ENCODE data around the gene DMRTA2. TPM values are rescaled to one million over a fixed set of nuclear protein-coding genes. Genes with fewer than 3 reads are reported as not detected.

Gene DMRTA2
- total RNA-seq, 2 experiments from 2014 or later = not detected

GRCh38 chr1:50420689-50421365 lies 2.4 kb downstream of the DMRTA2 start:
- H3K27me3 Mint-ChIP-seq = peaks cover 83% of the 10 kb centered on the region
- peak overlapping the region; percentile 60 for H3K4me3 Mint-ChIP-seq
- H3K27ac Mint-ChIP-seq = peak overlapping the region; percentile 82
- H3K9me3 Mint-ChIP-seq = no peaks in the 10 kb centered on the region
- H3K36me3 Mint-ChIP-seq (ENCODE audit: low read depth) = peaks cover 12% of the 10 kb centered on the region
- no peak for DNase-seq
- POLR2A ChIA-PET = no interaction called here
- H3K4me1 Mint-ChIP-seq = peaks cover 43% of the 10 kb centered on the region
- CTCF ChIA-PET = no interaction called here

GRCh38 chr1:50419907-50420677 lies 3.2 kb downstream of the DMRTA2 start:
- DNase-seq = no peak
- H3K36me3 Mint-ChIP-seq (ENCODE audit: low read depth) = peaks cover 12% of the 10 kb centered on the region
- POLR2A ChIA-PET = no interaction called here
- peaks cover 81% of the 10 kb centered on the region for H3K27me3 Mint-ChIP-seq
- H3K4me3 Mint-ChIP-seq = peak overlapping the region; percentile 60
- CTCF ChIA-PET = no interaction called here
- H3K27ac Mint-ChIP-seq = peak overlapping the region; percentile 82
- no peaks in the 10 kb centered on the region for H3K9me3 Mint-ChIP-seq
- peaks cover 43% of the 10 kb centered on the region for H3K4me1 Mint-ChIP-seq

GRCh38 chr1:50419192-50419906 lies 3.9 kb downstream of the DMRTA2 start:
- CTCF ChIA-PET = no interaction called here

GRCh38 chr1:50418600-50419109 lies 4.6 kb downstream of the DMRTA2 start:
- DNase-seq = no peak
- CTCF ChIA-PET = no interaction called here
- Mint-ChIP-seq H3K36me3 (ENCODE audit: low read depth) (peaks cover 5% of the 10 kb centered on the region), H3K27ac (peak overlapping the region; percentile 78), H3K4me1 (peaks cover 31% of the 10 kb centered on the region), H3K27me3 (peaks cover 79% of the 10 kb centered on the region), H3K4me3 (no peak overlapping the region), H3K9me3 (no peaks in the 10 kb centered on the region)
- POLR2A ChIA-PET = no interaction called here

More at GRCh38 chr1:50419192-50419906, 3.9 kb downstream of the DMRTA2 start:
- peak overlapping the region; percentile 82 for H3K27ac Mint-ChIP-seq
- peaks cover 81% of the 10 kb centered on the region for H3K27me3 Mint-ChIP-seq
- peaks cover 37% of the 10 kb centered on the region for H3K4me1 Mint-ChIP-seq
- POLR2A ChIA-PET = no interaction called here
- peak overlapping the region; percentile 60 for H3K4me3 Mint-ChIP-seq
- H3K9me3 Mint-ChIP-seq = no peaks in the 10 kb centered on the region
- no peak for DNase-seq
- peaks cover 7% of the 10 kb centered on the region for H3K36me3 Mint-ChIP-seq (ENCODE audit: low read depth)

- Mint-ChIP-seq H3K36me3 (ENCODE audit: low read depth) (peaks cover 5% of the 10 kb centered on the region), H3K4me3 (peak overlapping the region; percentile 30), H3K4me1 (peaks cover 26% of the 10 kb centered on the region), H3K27me3 (peaks cover 79% of the 10 kb centered on the region), H3K27ac (peak overlapping the region; percentile 36), H3K9me3 (no peaks in the 10 kb centered on the region)
- POLR2A ChIA-PET = no interaction called here
- no peak for DNase-seq
- CTCF ChIA-PET = no interaction called here
These were observed 5.2 kb downstream of the DMRTA2 start for GRCh38 chr1:50417946-50418599.

- no peaks in the 10 kb centered on the region for H3K9me3 Mint-ChIP-seq
- H3K27ac Mint-ChIP-seq = no peak overlapping the region
- peaks cover 5% of the 10 kb centered on the region for H3K36me3 Mint-ChIP-seq (ENCODE audit: low read depth)
- POLR2A ChIA-PET = no interaction called here
- H3K4me3 Mint-ChIP-seq = peak overlapping the region; percentile 30
- peaks cover 79% of the 10 kb centered on the region for H3K27me3 Mint-ChIP-seq
- H3K4me1 Mint-ChIP-seq = peaks cover 22% of the 10 kb centered on the region
- DNase-seq = no peak
- CTCF ChIA-PET = no interaction called here
These were observed 5.7 kb downstream of the DMRTA2 start for GRCh38 chr1:50417507-50417906.

GRCh38 chr1:50416553-50417453 lies 6.4 kb downstream of the DMRTA2 start:
- H3K27me3 Mint-ChIP-seq = peaks cover 75% of the 10 kb centered on the region
- H3K4me3 Mint-ChIP-seq = peak overlapping the region; percentile 19
- H3K36me3 Mint-ChIP-seq (ENCODE audit: low read depth) = peaks cover 5% of the 10 kb centered on the region
- CTCF ChIA-PET = no interaction called here
- H3K9me3 Mint-ChIP-seq = no peaks in the 10 kb centered on the region
- no peak for DNase-seq
- POLR2A ChIA-PET = no interaction called here
- peak overlapping the region; percentile 51 for H3K27ac Mint-ChIP-seq
- peaks cover 19% of the 10 kb centered on the region for H3K4me1 Mint-ChIP-seq

- CTCF ChIA-PET = no interaction called here
These were observed 7.1 kb downstream of the DMRTA2 start for GRCh38 chr1:50416150-50416527.

GRCh38 chr1:50415235-50416149 lies 7.8 kb downstream of the DMRTA2 start:
- Mint-ChIP-seq H3K36me3 (ENCODE audit: low read depth) (peaks cover 5% of the 10 kb centered on the region), H3K27me3 (peaks cover 73% of the 10 kb centered on the region), H3K4me3 (no peak overlapping the region), H3K27ac (no peak overlapping the region), H3K4me1 (peaks cover 13% of the 10 kb centered on the region), H3K9me3 (no peaks in the 10 kb centered on the region)
- no peak for DNase-seq
- POLR2A ChIA-PET = no interaction called here
- CTCF ChIA-PET = interaction anchor here (1.0 kb wide), 1 partner anchor 12 kb away, joined by 3 read pairs; no protein-coding TSS in a partner anchor

More at GRCh38 chr1:50416150-50416527, 7.1 kb downstream of the DMRTA2 start:
- H3K27ac Mint-ChIP-seq = no peak overlapping the region
- POLR2A ChIA-PET = no interaction called here
- no peak for DNase-seq
- H3K27me3 Mint-ChIP-seq = peaks cover 71% of the 10 kb centered on the region
- peaks cover 14% of the 10 kb centered on the region for H3K4me1 Mint-ChIP-seq
- H3K36me3 Mint-ChIP-seq (ENCODE audit: low read depth) = peaks cover 5% of the 10 kb centered on the region
- no peaks in the 10 kb centered on the region for H3K9me3 Mint-ChIP-seq
- H3K4me3 Mint-ChIP-seq = peak overlapping the region; percentile 19

- no peak overlapping the region for H3K27ac Mint-ChIP-seq
- peaks cover 3% of the 10 kb centered on the region for H3K36me3 Mint-ChIP-seq (ENCODE audit: low read depth)
- no peaks in the 10 kb centered on the region for H3K9me3 Mint-ChIP-seq
- peaks cover 69% of the 10 kb centered on the region for H3K27me3 Mint-ChIP-seq
- ChIA-PET CTCF (interaction anchor here (1.0 kb wide), 1 partner anchor 13 kb away, joined by 3 read pairs; no protein-coding TSS in a partner anchor), POLR2A (no interaction called here)
- DNase-seq = no peak
- no peak overlapping the region for H3K4me3 Mint-ChIP-seq
- H3K4me1 Mint-ChIP-seq = peaks cover 7% of the 10 kb centered on the region
These were observed 8.4 kb downstream of the DMRTA2 start for GRCh38 chr1:50414853-50415234.

GRCh38 chr1:50412813-50413476 lies 10.3 kb downstream of the DMRTA2 start:
- no peak overlapping the region for H3K27ac Mint-ChIP-seq
- H3K36me3 Mint-ChIP-seq (ENCODE audit: low read depth) = peaks cover 2% of the 10 kb centered on the region
- H3K9me3 Mint-ChIP-seq = no peaks in the 10 kb centered on the region
- H3K4me3 Mint-ChIP-seq = no peak overlapping the region
- peaks cover 67% of the 10 kb centered on the region for H3K27me3 Mint-ChIP-seq
- DNase-seq = no peak
- POLR2A ChIA-PET = no interaction called here
- CTCF ChIA-PET = interaction anchor here (0.6 to 1.4 kb wide), 2 partner anchors 11 to 23 kb away, joined by 3 to 6 read pairs; no protein-coding TSS in a partner anchor
- peaks cover 5% of the 10 kb centered on the region for H3K4me1 Mint-ChIP-seq

Measured in activated CD4-positive, alpha-beta T cell treated with anti-CD3 and anti-CD28 coated beads, Interleukin-2, amount 10 ng/mL, durations not matched to agents 7 days and 5 days (primary cell).